ENCODE measurements around the gene PNMA6E. TPM values are rescaled to one million over a fixed set of nuclear protein-coding genes. Genes with fewer than 3 reads are reported as not detected.
"Not testable (repeated sequence)": the region's sequence is repeated elsewhere in the genome, so short reads cannot be mapped to it uniquely, and the experiment has no call there.

Gene PNMA6E
- total and polyA plus RNA-seq, 2 donors (not counting 3 experiments of a cell fraction or from before 2014, with no cell fraction given), result not detected

DNA sequence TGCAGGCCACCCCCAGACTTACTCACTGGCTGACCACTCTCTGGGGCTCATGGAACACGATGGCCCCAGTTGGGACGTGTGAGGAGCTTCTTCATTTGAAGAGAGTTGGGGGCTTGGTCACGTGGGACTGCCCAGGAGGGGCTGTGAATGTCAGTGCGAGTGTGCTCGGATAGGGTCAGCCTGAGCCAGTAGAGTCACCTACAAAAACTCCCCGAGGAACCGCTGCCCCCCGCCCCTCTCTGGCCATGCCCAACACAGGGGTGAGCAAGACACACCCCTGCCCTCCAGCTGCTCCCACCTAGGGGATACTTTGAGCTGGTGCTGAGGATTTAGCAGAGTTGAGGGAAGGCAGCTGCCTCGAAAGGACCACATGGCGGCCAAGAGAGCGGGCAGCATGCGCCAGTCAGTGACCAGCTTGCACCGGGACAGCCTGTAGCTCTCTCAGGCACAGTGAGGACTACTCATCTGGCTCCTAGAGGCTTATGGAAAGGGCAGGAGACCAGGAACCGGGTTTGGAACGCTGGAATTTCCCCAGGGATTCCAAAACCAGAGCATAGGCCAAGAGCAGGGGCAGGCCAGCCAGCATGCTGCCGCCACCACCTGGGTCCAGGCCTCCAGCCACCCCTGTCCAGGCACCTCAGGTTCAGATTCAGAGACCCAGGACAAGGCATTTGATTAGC lies 8.4 kb downstream of the PNMA6E start:
- no peaks in the 10 kb centered on the region for H3K36me3 ChIP-seq (ENCODE audit: control insufficient read depth in 2 of 2, extremely low read depth in 1 of 2, insufficient read depth in 2 of 2, low read length in 2 of 2)
- CTCF ChIA-PET, result no interaction called here
- no peak for DNase-seq (ENCODE audit: low read depth, low spot score)
- no peak overlapping the region for H3K4me2 ChIP-seq (ENCODE audit: insufficient read depth, low read length)
- no peaks in the 10 kb centered on the region for H3K9me1 ChIP-seq (replicated peaks; ENCODE audit: control insufficient read depth, extremely low read depth, insufficient read depth, low read length)
- TF ChIP-seq, protein P1, sequence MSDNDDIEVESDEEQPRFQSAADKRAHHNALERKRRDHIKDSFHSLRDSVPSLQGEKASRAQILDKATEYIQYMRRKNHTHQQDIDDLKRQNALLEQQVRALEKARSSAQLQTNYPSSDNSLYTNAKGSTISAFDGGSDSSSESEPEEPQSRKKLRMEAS (IDR thresholded peaks at IDR 0.05; ENCODE audit: insufficient read depth, insufficient read length), result no peak
- TF ChIP-seq CTCF (IDR thresholded peaks at IDR 0.05; ENCODE audit: extremely low read depth in 1 of 2, insufficient read depth in 1 of 2, low read depth in 1 of 2, low read length in 2 of 2), result no peak
- no peak for TF ChIP-seq MYC (IDR thresholded peaks at IDR 0.05; ENCODE audit: low read depth, low read length)
- no peak for TF ChIP-seq POLR2A (IDR thresholded peaks at IDR 0.05; ENCODE audit: low read depth, low read length)
- no peak for TF ChIP-seq POLR2AphosphoS5 (IDR thresholded peaks at IDR 0.05; ENCODE audit: insufficient read depth, low read depth, low read length)
- no peak for TF ChIP-seq EZH2 (IDR thresholded peaks at IDR 0.05; ENCODE audit: borderline replicate concordance, low read depth, low read length, severe bottlenecking)
- TF ChIP-seq JUN (IDR thresholded peaks at IDR 0.05; ENCODE audit: borderline replicate concordance, insufficient read depth, insufficient read length, low read depth), result no peak
- no peak for TF ChIP-seq FOS (IDR thresholded peaks at IDR 0.05; ENCODE audit: borderline replicate concordance, insufficient read depth, low read length)
- TF ChIP-seq GATA2 (IDR thresholded peaks at IDR 0.05; ENCODE audit: insufficient read depth, insufficient read length, low read depth, low read length), result no peak
- POLR2A ChIA-PET, result no interaction called here
- H3K27ac ChIP-seq (ENCODE audit: insufficient read depth, low read depth, low read length), result no peak overlapping the region
- no peak overlapping the region for H3K4me3 ChIP-seq (replicated peaks in 1 of 3; ENCODE audit: insufficient read depth in 1 of 3, low read depth in 1 of 3, low read length in 3 of 3)
- no peak overlapping the region for H3K9ac ChIP-seq (replicated peaks; ENCODE audit: extremely low read depth, insufficient read depth, low read length)
- H3K27me3 ChIP-seq (ENCODE audit: control insufficient read depth in 2 of 2, insufficient read depth in 2 of 2, low read length in 2 of 2), result no peaks in the 10 kb centered on the region
- BruUV-seq (replicated peaks), result no TSS peak
- dilution Hi-C loops (cut with MboI; ENCODE audit: extremely low pct_ligation_motif_present, low sequenced_read_pairs), result no loop called here
- intact Hi-C loops (cut with micrococcal nuclease), result no loop called here
- no peaks in the 10 kb centered on the region for H3K79me2 ChIP-seq (ENCODE audit: control insufficient read depth, insufficient read depth, low read length)
- no peaks in the 10 kb centered on the region for H3K4me1 ChIP-seq (ENCODE audit: control insufficient read depth, extremely low read depth, insufficient read depth, low read length)
- no peaks in the 10 kb centered on the region for H4K20me1 ChIP-seq (replicated peaks; ENCODE audit: control insufficient read depth, extremely low read depth, insufficient read depth, low read length)
- no peak for FAIRE-seq
- no peaks in the 10 kb centered on the region for H3K9me3 ChIP-seq (replicated peaks; ENCODE audit: control insufficient read depth, insufficient read depth, low read length)
- H2AFZ ChIP-seq (ENCODE audit: low read depth, low read length), result no peak overlapping the region

- H3K79me2 ChIP-seq (ENCODE audit: control insufficient read depth, insufficient read depth, low read length); H3K4me2 ChIP-seq (ENCODE audit: insufficient read depth, low read length); H3K27ac ChIP-seq (ENCODE audit: insufficient read depth, low read depth, low read length); BruUV-seq (replicated peaks); H3K36me3 ChIP-seq (ENCODE audit: control insufficient read depth in 2 of 2, extremely low read depth in 1 of 2, insufficient read depth in 2 of 2, low read length in 2 of 2); H3K9ac ChIP-seq (replicated peaks; ENCODE audit: extremely low read depth, insufficient read depth, low read length); FAIRE-seq; DNase-seq (ENCODE audit: low read depth, low spot score); H2AFZ ChIP-seq (ENCODE audit: low read depth, low read length); H3K4me3 ChIP-seq (replicated peaks in 1 of 3; ENCODE audit: insufficient read depth in 1 of 3, low read depth in 1 of 3, low read length in 3 of 3); intact Hi-C loops (cut with micrococcal nuclease); H3K27me3 ChIP-seq (ENCODE audit: control insufficient read depth in 2 of 2, insufficient read depth in 2 of 2, low read length in 2 of 2); dilution Hi-C loops (cut with MboI; ENCODE audit: extremely low pct_ligation_motif_present, low sequenced_read_pairs); POLR2A ChIA-PET; H3K4me1 ChIP-seq (ENCODE audit: control insufficient read depth, extremely low read depth, insufficient read depth, low read length); H3K9me3 ChIP-seq (replicated peaks; ENCODE audit: control insufficient read depth, insufficient read depth, low read length); H3K9me1 ChIP-seq (replicated peaks; ENCODE audit: control insufficient read depth, extremely low read depth, insufficient read depth, low read length); H4K20me1 ChIP-seq (replicated peaks; ENCODE audit: control insufficient read depth, extremely low read depth, insufficient read depth, low read length); CTCF ChIA-PET: not testable (repeated sequence)
Observed at GRCh38 chrX:153389460-153389768, 11.7 kb downstream of the PNMA6E start.
